HG02981 (cell line): ENCODE data around the gene POP7.
A peak's percentile ranks its signal among the peaks of the same experiment; 100 is the strongest.
"Not testable (repeated sequence)": the region's sequence is repeated elsewhere in the genome, so short reads cannot be mapped to it uniquely, and the experiment has no call there.

Experiments used
- ATAC-seq: cut with Tn5 transposase; IDR thresholded peaks from one replicate; pipeline ENCODE4 v1.9.1; 2021; ENCODE audit warnings: mild to moderate bottlenecking, moderate library complexity; ENCODE audit not compliant: unreplicated experiment

The POP7 gene

DNA sequence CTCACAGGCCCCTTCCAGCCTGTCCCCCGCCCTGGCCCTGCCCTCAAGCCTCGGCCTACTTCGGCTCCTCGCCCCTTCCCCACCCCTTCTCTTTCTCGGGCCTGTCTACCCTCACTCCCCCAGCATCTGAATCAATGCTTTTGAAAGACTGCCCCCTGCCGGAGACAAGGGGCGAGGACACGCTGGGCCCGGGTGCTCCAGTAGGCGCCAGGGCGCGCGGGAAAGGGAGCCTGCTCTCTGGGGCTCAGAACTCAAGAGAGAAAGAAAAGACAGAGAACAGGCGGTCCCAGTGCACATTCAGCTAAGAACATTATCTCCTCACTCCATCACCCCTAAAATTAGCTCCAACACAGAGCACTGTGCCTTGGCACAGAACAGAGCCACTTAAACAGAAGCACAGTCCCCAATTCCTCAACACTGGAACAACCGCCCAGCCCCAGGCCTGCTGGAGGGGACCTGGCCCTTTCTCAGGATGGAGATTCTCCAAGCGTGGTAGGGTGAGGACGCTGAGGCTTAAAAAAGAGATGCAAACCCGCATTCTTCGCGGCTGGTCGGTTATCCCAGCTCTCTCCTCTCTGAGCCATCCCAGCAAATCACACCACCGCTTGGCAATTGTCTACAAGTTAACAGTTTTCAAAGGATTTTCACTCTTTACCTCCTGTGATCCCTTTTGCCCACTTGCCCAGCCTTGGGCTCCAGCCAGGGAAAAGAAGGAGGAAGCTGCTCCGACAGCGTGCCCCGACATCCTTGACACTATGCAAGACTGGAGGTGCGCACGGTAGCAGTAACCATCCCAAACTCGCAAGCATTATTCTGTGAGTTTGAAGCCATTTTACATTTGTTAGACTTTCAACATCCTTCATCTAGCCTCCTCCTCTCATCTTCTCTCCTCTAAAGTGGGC lies 14.0 kb upstream of the POP7 start:
- ATAC-seq: no peak

DNA sequence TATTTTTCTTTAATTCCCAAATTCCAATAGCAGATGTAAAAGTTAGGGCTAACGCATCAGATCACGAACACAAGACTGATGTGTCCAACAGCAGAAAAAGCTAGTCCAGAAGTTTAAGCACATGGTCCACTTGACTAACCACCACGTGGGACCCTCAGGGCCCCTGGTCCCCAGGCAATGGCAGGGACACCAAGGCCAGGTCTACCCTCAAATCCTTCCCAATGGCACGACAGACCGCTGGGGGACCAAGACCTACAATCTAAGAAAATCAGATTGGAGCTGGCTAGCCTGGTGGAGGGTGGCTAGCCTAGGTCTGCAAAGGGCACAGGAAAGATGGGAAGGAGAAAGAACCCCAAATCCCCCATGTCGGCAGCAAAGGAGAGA lies 13.4 kb upstream of the POP7 start:
- no peak for ATAC-seq

DNA sequence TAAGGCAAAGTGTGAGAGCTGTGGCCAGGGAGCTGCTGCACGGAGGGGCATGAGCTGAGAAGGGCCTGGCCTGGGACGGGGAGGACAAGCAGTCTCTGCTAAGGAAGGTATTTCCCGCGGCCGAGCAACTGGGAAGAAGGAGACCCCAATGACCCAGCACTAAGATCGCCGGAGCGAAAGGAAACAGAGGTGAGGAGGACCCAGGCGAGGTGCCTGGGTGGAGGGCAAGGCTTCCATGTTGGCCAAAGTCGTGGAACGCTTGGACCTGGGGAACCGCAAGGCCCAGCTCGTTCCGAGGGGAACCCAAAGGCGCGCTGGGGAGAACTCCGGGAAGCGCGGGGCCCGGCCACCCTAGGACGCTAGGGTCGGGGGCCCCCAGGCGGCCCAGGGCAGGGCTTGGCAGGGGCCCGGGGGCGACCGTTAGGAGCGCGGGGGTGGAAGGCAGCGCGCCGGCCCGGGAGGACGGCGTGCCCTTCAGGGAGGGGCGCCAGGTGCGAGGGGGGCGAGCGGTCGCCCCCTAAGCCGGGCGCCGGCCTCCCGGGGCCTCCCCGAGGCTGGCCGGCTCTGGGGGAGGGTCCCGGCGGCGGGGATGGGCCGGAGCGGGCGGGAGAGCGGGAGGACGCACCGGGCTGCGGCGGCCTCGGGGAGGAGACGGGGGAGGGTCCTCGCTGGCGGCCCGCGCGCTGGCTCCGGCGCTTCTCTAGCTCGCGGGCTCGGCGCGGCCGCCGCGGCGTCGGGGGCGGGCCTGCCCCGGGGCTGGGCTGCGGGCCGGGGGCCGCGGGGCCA lies 12.4 kb upstream of the POP7 start:
- ATAC-seq: peak; percentile 20

DNA sequence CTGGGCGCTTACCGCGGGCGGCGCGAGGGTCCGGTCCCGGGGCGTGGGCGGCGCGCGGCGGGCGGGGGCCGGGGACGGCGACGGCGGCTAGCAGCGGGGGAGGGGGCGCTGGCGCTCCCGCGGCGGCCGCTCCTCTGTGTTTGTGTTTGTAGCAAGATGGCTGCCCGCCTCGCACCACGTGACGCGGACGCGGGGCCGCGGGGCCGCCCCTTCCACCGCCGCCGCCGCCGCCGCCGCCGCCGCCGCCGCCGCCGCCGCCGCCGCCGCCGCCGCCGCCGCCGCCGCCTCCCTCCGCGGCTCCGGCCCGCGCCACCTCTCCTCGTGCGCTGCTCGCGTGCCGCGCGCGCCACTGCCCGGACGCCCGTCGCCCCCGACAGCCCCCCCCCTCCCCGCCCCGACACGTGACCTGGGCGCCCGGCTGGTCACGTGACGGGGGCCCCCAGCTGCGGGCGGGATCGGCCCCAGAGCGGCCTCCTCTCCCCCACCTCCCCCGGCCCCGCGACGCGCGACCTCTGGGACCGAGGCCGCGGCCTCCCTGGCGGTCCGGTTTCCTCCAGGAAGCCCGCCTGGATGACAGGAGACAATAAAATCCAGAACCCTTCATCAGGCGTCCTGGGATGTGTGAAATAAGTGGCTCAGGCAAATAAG lies 11.7 kb upstream of the POP7 start, which contains the start of gene GIGYF1:
GIGYF1 (minus strand) TSS at position 153 of the 648 bp plus-strand sequence. CDS start 6,012 bp downstream, outside the sequence.
- ATAC-seq: peak; percentile 43

DNA sequence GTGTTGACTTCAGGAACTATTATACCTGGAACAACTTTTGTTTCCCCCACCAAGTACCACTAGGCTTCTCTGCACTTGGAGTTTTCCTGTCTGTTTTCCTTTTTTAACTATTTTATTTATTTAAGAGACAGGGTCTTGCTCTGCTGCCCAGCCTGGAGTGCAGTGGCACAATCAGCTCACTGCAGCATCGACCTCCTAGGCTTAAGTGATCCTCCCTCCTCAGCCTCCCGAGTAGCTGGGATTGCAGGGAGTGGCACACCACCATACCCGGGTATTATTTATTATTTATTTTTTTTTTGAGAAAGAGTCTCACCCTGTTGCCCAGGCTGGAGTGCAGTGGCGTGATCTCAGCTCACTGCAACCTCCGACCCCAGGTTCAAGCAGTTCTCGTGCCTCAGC lies 9.8 kb upstream of the POP7 start:
- ATAC-seq: no peak

DNA sequence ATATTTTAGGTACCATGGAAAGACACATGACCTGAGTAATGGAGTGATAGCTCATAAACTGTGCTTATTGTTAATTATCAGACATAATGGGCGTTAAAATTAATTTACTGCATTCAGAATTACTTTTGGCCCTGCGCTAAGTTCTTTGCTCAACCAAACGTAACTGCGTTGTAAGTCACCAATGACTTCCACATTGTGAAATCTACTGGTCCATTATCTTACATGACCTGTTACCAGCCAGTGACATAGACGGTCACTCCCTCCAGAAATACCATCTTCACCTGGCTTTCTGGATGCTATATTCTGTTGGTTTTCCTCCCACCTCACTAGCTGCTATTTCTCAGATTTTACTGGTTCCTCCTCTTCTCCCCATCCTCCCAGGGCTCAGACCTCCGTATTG lies 6.9 kb upstream of the POP7 start:
- no peak for ATAC-seq

GRCh38 chr7:100701089-100701488 lies 4.8 kb upstream of the POP7 start:
- ATAC-seq: not testable (repeated sequence)

GRCh38 chr7:100705320-100705752 lies 585 bp upstream of the POP7 start:
- peak; percentile 55 for ATAC-seq

- ATAC-seq: no peak
These were observed 871 bp downstream of the POP7 start for GRCh38 chr7:100706672-100707311.

- ATAC-seq: no peak
These were observed 2.5 kb downstream of the POP7 start for GRCh38 chr7:100708395-100708794.

DNA sequence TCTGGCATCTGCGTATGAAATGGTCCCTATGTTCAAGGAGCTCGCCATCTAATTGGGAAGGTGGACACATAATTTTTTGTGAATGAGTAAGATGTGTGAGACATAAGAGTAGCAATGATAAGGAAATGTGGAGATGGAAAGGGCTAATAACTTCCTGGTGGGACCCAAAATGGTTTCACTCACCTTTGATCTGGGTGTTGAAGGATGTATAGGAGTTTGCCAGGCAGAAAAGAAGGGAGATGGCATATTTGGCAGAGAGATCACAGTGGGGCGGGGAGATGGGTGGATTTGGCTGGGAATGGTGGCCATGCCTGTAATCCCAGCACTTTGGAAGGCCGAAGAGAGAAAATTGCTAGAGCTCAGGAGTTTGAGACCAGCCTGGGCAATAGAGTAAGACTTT lies 4.5 kb downstream of the POP7 start:
- no peak for ATAC-seq

- ATAC-seq: no peak
These were observed 5.4 kb downstream of the POP7 start for GRCh38 chr7:100711369-100711768.

DNA sequence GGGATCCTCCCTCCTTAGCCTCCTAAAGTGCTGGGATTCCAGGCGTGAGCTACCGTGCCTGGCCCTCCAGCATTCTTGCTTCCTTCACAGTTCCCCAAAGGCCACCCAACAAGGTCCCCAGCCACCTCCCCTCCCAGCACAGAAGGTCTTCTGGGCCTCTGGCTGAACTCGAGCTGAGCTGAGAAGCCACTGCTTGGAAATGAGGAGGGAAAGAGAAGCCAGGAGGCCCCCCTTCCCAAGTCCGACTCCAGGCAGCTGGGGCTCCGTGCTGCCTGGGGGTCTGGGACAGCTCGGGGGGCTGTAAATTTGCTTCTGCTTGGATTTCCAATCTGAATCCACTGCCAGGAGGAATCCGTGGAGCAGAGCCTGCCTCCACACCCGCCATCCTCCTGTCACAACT lies 8.8 kb downstream of the POP7 start:
- ATAC-seq: no peak

DNA sequence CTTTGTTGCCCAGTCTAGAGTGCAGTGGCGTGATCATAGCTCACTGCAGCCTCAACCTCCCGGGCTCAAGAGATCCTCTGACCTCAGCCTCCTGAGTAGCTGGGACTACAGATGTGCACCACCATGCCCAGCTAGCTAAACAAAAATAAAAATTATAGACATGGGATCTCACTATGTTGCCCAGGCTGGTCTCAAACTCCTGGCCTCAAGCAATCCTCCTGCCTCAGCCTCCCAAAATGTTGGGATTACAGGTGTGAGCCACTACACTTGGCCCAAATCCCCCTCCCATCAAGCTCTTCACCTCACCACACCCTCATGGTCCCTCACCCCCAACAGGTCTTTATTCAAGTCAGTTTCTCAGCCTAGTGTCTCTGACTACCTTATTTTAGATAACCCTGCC lies 11.2 kb downstream of the POP7 start:
- ATAC-seq: not testable (repeated sequence)

DNA sequence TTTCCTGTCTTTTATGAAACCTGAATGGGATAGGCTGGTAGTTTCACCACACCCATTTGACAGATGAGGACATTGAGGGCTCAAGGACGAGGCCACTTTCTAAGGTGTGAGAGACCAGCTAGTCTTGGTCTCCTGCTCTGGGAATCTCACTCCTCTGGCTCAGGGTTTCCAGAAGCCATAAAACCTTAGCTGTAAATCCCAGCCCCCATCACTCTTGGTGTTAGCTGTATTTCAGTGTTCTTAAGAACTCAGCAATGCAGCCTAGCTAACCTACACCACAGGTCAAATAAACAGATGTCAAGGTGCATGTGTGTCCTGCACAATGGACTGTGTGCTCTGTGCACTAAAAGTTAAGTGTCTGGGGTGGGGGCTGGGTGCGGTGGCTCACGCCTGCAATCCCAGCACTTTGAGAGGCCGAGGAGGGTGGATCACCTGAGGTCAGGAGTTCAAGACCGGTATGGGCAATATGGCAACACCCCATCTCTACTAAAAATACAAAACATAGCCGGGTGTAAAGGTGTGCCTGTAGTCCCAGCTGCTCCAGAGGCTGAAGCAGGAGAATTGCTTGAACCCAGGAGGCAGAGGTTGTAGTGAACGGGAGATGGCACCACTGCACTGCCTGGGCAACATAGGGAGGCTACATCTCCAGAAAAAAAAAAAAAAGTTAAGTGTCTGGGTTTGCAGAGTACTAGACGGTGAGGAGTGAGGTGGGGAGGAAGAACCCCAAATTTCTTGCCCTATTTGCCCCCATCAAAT lies 13.8 kb downstream of the POP7 start:
- ATAC-seq: no peak

DNA sequence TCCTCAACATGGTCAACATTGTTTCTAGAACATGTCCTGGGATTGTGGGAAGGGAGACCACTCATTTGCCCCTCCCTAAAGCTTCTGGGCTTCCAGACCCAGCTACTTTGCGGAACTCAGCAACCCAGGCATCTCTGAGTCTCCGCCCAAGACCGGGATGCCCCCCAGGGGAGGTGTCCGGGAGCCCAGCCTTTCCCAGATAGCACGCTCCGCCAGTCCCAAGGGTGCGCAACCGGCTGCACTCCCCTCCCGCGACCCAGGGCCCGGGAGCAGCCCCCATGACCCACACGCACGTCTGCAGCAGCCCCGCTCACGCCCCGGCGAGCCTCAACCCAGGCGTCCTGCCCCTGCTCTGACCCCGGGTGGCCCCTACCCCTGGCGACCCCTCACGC lies 14.4 kb downstream of the POP7 start, which contains the start of gene EPO:
EPO (plus strand) TSS at position 190 of the 392 bp plus-strand sequence. CDS start 513 bp downstream, outside the sequence.
- ATAC-seq: no peak

DNA sequence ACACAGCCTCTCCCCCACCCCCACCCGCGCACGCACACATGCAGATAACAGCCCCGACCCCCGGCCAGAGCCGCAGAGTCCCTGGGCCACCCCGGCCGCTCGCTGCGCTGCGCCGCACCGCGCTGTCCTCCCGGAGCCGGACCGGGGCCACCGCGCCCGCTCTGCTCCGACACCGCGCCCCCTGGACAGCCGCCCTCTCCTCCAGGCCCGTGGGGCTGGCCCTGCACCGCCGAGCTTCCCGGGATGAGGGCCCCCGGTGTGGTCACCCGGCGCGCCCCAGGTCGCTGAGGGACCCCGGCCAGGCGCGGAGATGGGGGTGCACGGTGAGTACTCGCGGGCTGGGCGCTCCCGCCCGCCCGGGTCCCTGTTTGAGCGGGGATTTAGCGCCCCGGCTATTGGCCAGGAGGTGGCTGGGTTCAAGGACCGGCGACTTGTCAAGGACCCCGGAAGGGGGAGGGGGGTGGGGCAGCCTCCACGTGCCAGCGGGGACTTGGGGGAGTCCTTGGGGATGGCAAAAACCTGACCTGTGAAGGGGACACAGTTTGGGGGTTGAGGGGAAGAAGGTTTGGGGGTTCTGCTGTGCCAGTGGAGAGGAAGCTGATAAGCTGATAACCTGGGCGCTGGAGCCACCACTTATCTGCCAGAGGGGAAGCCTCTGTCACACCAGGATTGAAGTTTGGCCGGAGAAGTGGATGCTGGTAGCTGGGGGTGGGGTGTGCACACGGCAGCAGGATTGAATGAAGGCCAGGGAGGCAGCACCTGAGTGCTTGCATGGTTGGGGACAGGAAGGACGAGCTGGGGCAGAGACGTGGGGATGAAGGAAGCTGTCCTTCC lies 15.0 kb downstream of the POP7 start:
- ATAC-seq: no peak

GRCh38 chr7:100721505-100721812 lies 15.5 kb downstream of the POP7 start:
- no peak for ATAC-seq

DNA sequence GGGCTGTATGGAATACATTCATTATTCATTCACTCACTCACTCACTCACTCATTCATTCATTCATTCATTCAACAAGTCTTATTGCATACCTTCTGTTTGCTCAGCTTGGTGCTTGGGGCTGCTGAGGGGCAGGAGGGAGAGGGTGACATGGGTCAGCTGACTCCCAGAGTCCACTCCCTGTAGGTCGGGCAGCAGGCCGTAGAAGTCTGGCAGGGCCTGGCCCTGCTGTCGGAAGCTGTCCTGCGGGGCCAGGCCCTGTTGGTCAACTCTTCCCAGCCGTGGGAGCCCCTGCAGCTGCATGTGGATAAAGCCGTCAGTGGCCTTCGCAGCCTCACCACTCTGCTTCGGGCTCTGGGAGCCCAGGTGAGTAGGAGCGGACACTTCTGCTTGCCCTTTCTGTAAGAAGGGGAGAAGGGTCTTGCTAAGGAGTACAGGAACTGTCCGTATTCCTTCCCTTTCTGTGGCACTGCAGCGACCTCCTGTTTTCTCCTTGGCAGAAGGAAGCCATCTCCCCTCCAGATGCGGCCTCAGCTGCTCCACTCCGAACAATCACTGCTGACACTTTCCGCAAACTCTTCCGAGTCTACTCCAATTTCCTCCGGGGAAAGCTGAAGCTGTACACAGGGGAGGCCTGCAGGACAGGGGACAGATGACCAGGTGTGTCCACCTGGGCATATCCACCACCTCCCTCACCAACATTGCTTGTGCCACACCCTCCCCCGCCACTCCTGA lies 16.7 kb downstream of the POP7 start:
- no peak for ATAC-seq
